IMR-90 (cell line): ENCODE results near the gene PHOSPHO2. TPM values are rescaled to one million over a fixed set of nuclear protein-coding genes. Genes with fewer than 3 reads are reported as not detected.

Experiments used
- ATAC-seq: fragments of 200-7000 bp; cut with Tn5 transposase; 2 replicates; pipeline ENCODE4 v1.9.1; 2020; ENCODE audit warnings: low read depth, mild to moderate bottlenecking, moderate library complexity
- BruUV-seq: library from RNA; stranded (reverse); fragments of 400-500 nt; replicated peaks from 2 replicates; lab custom pipeline; 2021; lab: Mats Ljungman, UMichigan
- CTCF ChIA-PET: fragments of 300-600 bp; formaldehyde crosslinking; extraction: SDS; loops from one replicate; lab custom pipeline; 2021; ENCODE audit warnings: antibody characterized with exemption; lab: Yijun Ruan, JAX
- POLR2A ChIA-PET: fragments of 300-600 bp; sonication (Branson Sonifier 250); formaldehyde crosslinking; loops from one replicate; lab custom pipeline; 2022; ENCODE audit warnings: antibody characterized with exemption; ENCODE audit not compliant: unreplicated experiment; lab: Charles Lee
- DNase-seq: peaks from one replicate; pipeline ENCODE4 v3.0.0; 2013
- H2AFZ ChIP-seq: replicated peaks from 2 replicates; pipeline ENCODE3; 2013; ENCODE audit warnings: low read length, mild to moderate bottlenecking; ENCODE audit not compliant: poor library complexity
- H2AK5ac ChIP-seq: 2 replicates; pipeline ENCODE4 v1.6.1; 2013; ENCODE audit warnings: low read depth, low read length, inconsistent platforms
- H2AK9ac ChIP-seq: replicated peaks from 2 replicates; pipeline ENCODE3; 2013; ENCODE audit warnings: mild to moderate bottlenecking, low read depth, low read length, moderate library complexity; ENCODE audit not compliant: poor library complexity
- H2BK120ac ChIP-seq: 2 replicates; pipeline ENCODE4 v1.6.1; 2013; ENCODE audit warnings: low read depth, low read length, inconsistent platforms
- H2BK15ac ChIP-seq: 3 replicates; pipeline ENCODE4 v1.6.1; 2013; ENCODE audit warnings: low read depth, low read length, inconsistent platforms
- H2BK20ac ChIP-seq: 2 replicates; pipeline ENCODE4 v1.6.1; 2013; ENCODE audit warnings: low read depth, mild to moderate bottlenecking, inconsistent platforms, low read length, moderate library complexity
- H2BK5ac ChIP-seq: 2 replicates; pipeline ENCODE4 v1.6.1; 2013; ENCODE audit warnings: mild to moderate bottlenecking, low read depth, low read length, inconsistent platforms; ENCODE audit not compliant: poor library complexity, severe bottlenecking
- H3K14ac ChIP-seq: replicated peaks from 2 replicates; pipeline ENCODE4 v1.6.1; 2013; ENCODE audit warnings: low read depth, low read length, inconsistent platforms
- H3K18ac ChIP-seq: 2 replicates; pipeline ENCODE4 v1.6.1; 2013; ENCODE audit warnings: low read depth, low read length, control low read depth
- H3K23ac ChIP-seq: 2 replicates; pipeline ENCODE4 v1.6.1; 2013; ENCODE audit warnings: low read depth, low read length, inconsistent platforms
- H3K27ac ChIP-seq: 2 replicates; pipeline ENCODE4 v1.5.1; 2013; ENCODE audit warnings: mild to moderate bottlenecking, control low read depth, low read length; ENCODE audit not compliant: insufficient read depth
- H3K27me3 ChIP-seq: 2 replicates; pipeline ENCODE4 v1.6.1; 2013; ENCODE audit warnings: low read length; ENCODE audit not compliant: control insufficient read depth, insufficient read depth
- H3K36me3 ChIP-seq: 2 replicates; pipeline ENCODE4 v1.6.1; 2013; ENCODE audit warnings: low read length, mixed read lengths; ENCODE audit not compliant: control insufficient read depth, insufficient read depth
- H3K4ac ChIP-seq: 2 replicates; pipeline ENCODE4 v1.6.1; 2013; ENCODE audit warnings: low read depth, low read length, inconsistent platforms
- H3K4me1 ChIP-seq: 2 replicates; pipeline ENCODE4 v1.6.1; 2013; ENCODE audit warnings: low read length, mixed read lengths; ENCODE audit not compliant: control insufficient read depth, insufficient read depth
- H3K4me2 ChIP-seq: 2 replicates; pipeline ENCODE4 v1.6.1; 2013; ENCODE audit warnings: low read depth, mild to moderate bottlenecking, control low read depth, low read length, moderate library complexity
- H3K4me3 ChIP-seq: 2 replicates; pipeline ENCODE4 v1.5.1; 2013; ENCODE audit warnings: low read depth, mild to moderate bottlenecking, control low read depth, low read length, moderate library complexity; ENCODE audit not compliant: insufficient read depth
- H3K56ac ChIP-seq: 2 replicates; pipeline ENCODE4 v1.6.1; 2013; ENCODE audit warnings: low read length, inconsistent platforms; ENCODE audit not compliant: insufficient read depth; ENCODE audit errors: extremely low read depth
- H3K79me1 ChIP-seq, 2 experiments: 2 replicates each; pipeline ENCODE4 v1.6.1; 2013; ENCODE audit warnings: low read length in 2 of 2, inconsistent platforms in 1 of 2, low read depth in 1 of 2
- H3K9ac ChIP-seq: 2 replicates; pipeline ENCODE4 v1.6.1; 2013; ENCODE audit warnings: low read depth, low read length, control low read depth
- H3K9me1 ChIP-seq: 2 replicates; pipeline ENCODE4 v1.6.1; 2013; ENCODE audit warnings: low read length, inconsistent platforms; ENCODE audit not compliant: insufficient read depth
- H3K9me3 ChIP-seq: 2 replicates; pipeline ENCODE4 v1.6.1; 2013; ENCODE audit warnings: low read length; ENCODE audit not compliant: control insufficient read depth, insufficient read depth
- H4K20me1 ChIP-seq: 2 replicates; pipeline ENCODE4 v1.6.1; 2013; ENCODE audit warnings: low read length, inconsistent platforms; ENCODE audit not compliant: insufficient read depth
- H4K5ac ChIP-seq: 2 replicates; pipeline ENCODE4 v1.6.1; 2013; ENCODE audit warnings: mild to moderate bottlenecking, low read depth, low read length, control low read depth
- H4K8ac ChIP-seq, 2 experiments: 2 replicates each; pipeline ENCODE4 v1.6.1; 2013; ENCODE audit warnings: low read depth in 2 of 2, low read length in 2 of 2, control low read depth in 1 of 2, inconsistent platforms in 1 of 2
- H4K91ac ChIP-seq: 2 replicates; pipeline ENCODE4 v1.6.1; 2013; ENCODE audit warnings: low read depth, low read length, inconsistent platforms; ENCODE audit not compliant: insufficient read depth
- BHLHE40 ChIP-seq: fragments of 150-350 bp; IDR thresholded peaks from 2 replicates; pipeline ENCODE4 v1.6.1; 2016; ENCODE audit warnings: mild to moderate bottlenecking, low read depth, low read length
- CEBPB ChIP-seq: IDR thresholded peaks from 2 replicates; pipeline ENCODE4 v1.6.1; 2012; ENCODE audit warnings: low read depth, low read length, improper control_type of control experiment
- CHD1 ChIP-seq: IDR thresholded peaks from 2 replicates; pipeline ENCODE4 v1.6.1; 2012; ENCODE audit warnings: low read depth, low read length, improper control_type of control experiment
- FOS ChIP-seq: fragments of 150-350 bp; IDR thresholded peaks from 2 replicates; pipeline ENCODE4 v1.6.1; 2016; ENCODE audit warnings: low read depth, low read length
- MAFK ChIP-seq: IDR thresholded peaks from 2 replicates; pipeline ENCODE4 v1.6.1; 2012; ENCODE audit warnings: low read depth, low read length, improper control_type of control experiment
- MAZ ChIP-seq: IDR thresholded peaks from 2 replicates; pipeline ENCODE4 v1.6.1; 2012; ENCODE audit warnings: low read depth, mild to moderate bottlenecking, low read length, improper control_type of control experiment, moderate library complexity, borderline replicate concordance
- MXI1 ChIP-seq: IDR thresholded peaks from 2 replicates; pipeline ENCODE4 v1.6.1; 2012; ENCODE audit warnings: low read depth, mild to moderate bottlenecking, low read length, moderate library complexity, borderline replicate concordance
- NFE2L2 ChIP-seq: fragments of 150-350 bp; IDR thresholded peaks from 2 replicates; pipeline ENCODE4 v1.6.1; 2016; ENCODE audit warnings: low read depth, mild to moderate bottlenecking, low read length
- POLR2A ChIP-seq: IDR thresholded peaks from 2 replicates; pipeline ENCODE4 v1.6.1; 2012; ENCODE audit warnings: mild to moderate bottlenecking, low read depth, low read length
- RCOR1 ChIP-seq: IDR thresholded peaks from 2 replicates; pipeline ENCODE4 v1.6.1; 2012; ENCODE audit warnings: mild to moderate bottlenecking, low read length, improper control_type of control experiment; ENCODE audit not compliant: insufficient replicate concordance
- RFX5 ChIP-seq: IDR thresholded peaks from 2 replicates; pipeline ENCODE4 v1.8.0; 2012; ENCODE audit warnings: low read depth, mild to moderate bottlenecking, low read length, moderate library complexity
- WGBS, 2 experiments: methylation state at CpG; one replicate each; pipeline versions ENCODE4 v1.1.5 to v1.1.7; 2013; ENCODE audit warnings: missing lambda C conversion rate in 2 of 2; ENCODE audit not compliant: insufficient read length in 1 of 2; ENCODE audit errors: extremely low coverage in 2 of 2; 5-methylcytosine and 5-hydroxymethylcytosine counted together
- dilution Hi-C: fragments of 300-500 bp; cut with HindIII; formaldehyde crosslinking; loops from one replicate; pipeline ENCODE4 v1.14.3; 2018; ENCODE audit warnings: low sequenced_read_pairs; ENCODE audit not compliant: unreplicated experiment
- in situ Hi-C: fragments of 300-500 bp; cut with MboI; formaldehyde crosslinking; loops from 3 replicates; pipeline ENCODE4 v1.14.3; 2019; ENCODE audit warnings: low sequenced_read_pairs, inconsistent platforms, mixed read lengths
- intact Hi-C: fragments of 100-400 bp; cut with micrococcal nuclease; formaldehyde crosslinking; loops from 2 replicates; pipeline ENCODE4 v1.10.0; 2022
- polyA plus RNA-seq, 3 experiments: library from polyadenylated mRNA; depleted of rRNA; stranded (reverse); fragments of >200 nt; gene quantifications; 2 replicates each; pipeline ENCODE4 v1.2.3, GENCODE V29; 2012; ENCODE audit warnings: low replicate concordance in 1 of 3
- total RNA-seq: library from RNA; depleted of rRNA; stranded (reverse); fragments of >200 nt; gene quantifications from 2 replicates; pipeline ENCODE4 v1.2.3, GENCODE V29; 2012
- TF ChIP-seq, protein P1 (sequence below): fragments of 150-350 bp; IDR thresholded peaks from 2 replicates; pipeline ENCODE4 v1.6.1; 2016; ENCODE audit warnings: low read depth, mild to moderate bottlenecking, low read length, moderate library complexity, borderline replicate concordance
- TF ChIP-seq, protein P2 (sequence below): fragments of 150-350 bp; IDR thresholded peaks from 2 replicates; pipeline ENCODE4 v1.6.1; 2017; ENCODE audit warnings: mild to moderate bottlenecking, antibody characterized with exemption, low read length, low read depth

PHOSPHO2 gene
- total and polyA plus RNA-seq, 2 of the 4 experiments (the other 2 are of a cell fraction), result 0.48 to 0.54 TPM

DNA sequence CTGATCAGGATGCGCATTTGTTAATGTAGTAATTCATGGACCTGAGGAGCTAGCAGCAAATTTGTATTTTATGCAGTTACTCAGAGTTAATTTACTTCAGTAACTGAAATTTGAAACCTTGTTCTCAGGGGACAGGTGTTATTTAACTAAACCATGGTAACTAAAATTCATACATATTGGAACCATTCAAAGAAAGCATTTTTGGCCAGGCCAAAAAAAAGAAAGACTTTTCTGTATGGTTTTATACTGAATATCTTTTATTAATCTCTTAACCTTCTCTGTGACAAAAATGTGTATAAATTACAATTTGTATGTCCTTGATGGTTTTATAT lies 35.0 kb downstream of the PHOSPHO2 start:
- no peak overlapping the region for H3K4ac ChIP-seq
- H2BK120ac ChIP-seq, result no peak overlapping the region
- H3K79me1 ChIP-seq, result no peaks in the 10 kb centered on the region
- in situ Hi-C loops (no loop called here), dilution Hi-C loops (no loop called here), intact Hi-C loops (no loop called here)
- no peak overlapping the region for H3K18ac ChIP-seq
- H4K91ac ChIP-seq, result no peak overlapping the region
- H4K8ac ChIP-seq, result no peak overlapping the region
- no peak overlapping the region for H3K14ac ChIP-seq
- H2AK9ac ChIP-seq, result no peak overlapping the region
- no peak overlapping the region for H3K4me2 ChIP-seq
- H2AK5ac ChIP-seq, result no peak overlapping the region
- no peak for DNase-seq
- TF ChIP-seq BHLHE40 (no peak), FOS (no peak), MAFK (no peak), CHD1 (no peak), RFX5 (no peak), POLR2A (no peak), NFE2L2 (no peak), RCOR1 (no peak), MXI1 (no peak), MAZ (no peak), CEBPB (no peak)
- TF ChIP-seq, protein P1, sequence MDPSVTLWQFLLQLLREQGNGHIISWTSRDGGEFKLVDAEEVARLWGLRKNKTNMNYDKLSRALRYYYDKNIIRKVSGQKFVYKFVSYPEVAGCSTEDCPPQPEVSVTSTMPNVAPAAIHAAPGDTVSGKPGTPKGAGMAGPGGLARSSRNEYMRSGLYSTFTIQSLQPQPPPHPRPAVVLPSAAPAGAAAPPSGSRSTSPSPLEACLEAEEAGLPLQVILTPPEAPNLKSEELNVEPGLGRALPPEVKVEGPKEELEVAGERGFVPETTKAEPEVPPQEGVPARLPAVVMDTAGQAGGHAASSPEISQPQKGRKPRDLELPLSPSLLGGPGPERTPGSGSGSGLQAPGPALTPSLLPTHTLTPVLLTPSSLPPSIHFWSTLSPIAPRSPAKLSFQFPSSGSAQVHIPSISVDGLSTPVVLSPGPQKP, result no peak
- TF ChIP-seq, protein P2, sequence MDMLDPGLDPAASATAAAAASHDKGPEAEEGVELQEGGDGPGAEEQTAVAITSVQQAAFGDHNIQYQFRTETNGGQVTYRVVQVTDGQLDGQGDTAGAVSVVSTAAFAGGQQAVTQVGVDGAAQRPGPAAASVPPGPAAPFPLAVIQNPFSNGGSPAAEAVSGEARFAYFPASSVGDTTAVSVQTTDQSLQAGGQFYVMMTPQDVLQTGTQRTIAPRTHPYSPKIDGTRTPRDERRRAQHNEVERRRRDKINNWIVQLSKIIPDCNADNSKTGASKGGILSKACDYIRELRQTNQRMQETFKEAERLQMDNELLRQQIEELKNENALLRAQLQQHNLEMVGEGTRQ, result no peak
- H4K5ac ChIP-seq, result no peak overlapping the region
- no peak overlapping the region for H3K23ac ChIP-seq
- H3K9ac ChIP-seq, result no peak overlapping the region
- no peak overlapping the region for H2AFZ ChIP-seq
- H4K20me1 ChIP-seq, result no peaks in the 10 kb centered on the region
- no peaks in the 10 kb centered on the region for H3K9me1 ChIP-seq
- H3K4me3 ChIP-seq, result no peak overlapping the region
- H2BK20ac ChIP-seq, result no peak overlapping the region
- CTCF ChIA-PET, result no interaction called here
- WGBS, 2 experiments, result no CpG with 5 or more reads among the region's 1 CpG
- no peaks in the 10 kb centered on the region for H3K4me1 ChIP-seq
- H3K27ac ChIP-seq, result no peak overlapping the region
- no peak overlapping the region for H2BK5ac ChIP-seq
- no peak overlapping the region for H3K56ac ChIP-seq
- no peak overlapping the region for H2BK15ac ChIP-seq
- H3K27me3 ChIP-seq, result peaks cover 5% of the 10 kb centered on the region
- POLR2A ChIA-PET, result no interaction called here
- ATAC-seq, result no peak
- no peaks in the 10 kb centered on the region for H3K36me3 ChIP-seq
- H3K9me3 ChIP-seq, result no peaks in the 10 kb centered on the region
- BruUV-seq, result no TSS peak
